ENCODE data around the gene SEC62. TPM values are rescaled to one million over a fixed set of nuclear protein-coding genes. Genes with fewer than 3 reads are reported as not detected.
A peak's percentile ranks its signal among the peaks of the same experiment; 100 is the strongest.

The SEC62 gene
- polyA plus RNA-seq, 1 donor = 98.0 TPM

GRCh38 chr3:169965562-169966427 is 812 bp upstream of the SEC62 start:
- Histone ChIP-seq H3K27me3 (ENCODE audit: control insufficient read depth, insufficient read depth, low read length) (no peaks in the 10 kb centered on the region), H3K36me3 (ENCODE audit: control insufficient read depth, insufficient read depth, low read length) (peaks cover 2% of the 10 kb centered on the region), H3K4me1 (ENCODE audit: control insufficient read depth, insufficient read depth, low read length) (peaks cover 13% of the 10 kb centered on the region), H3K4me3 (ENCODE audit: low read length) (peak overlapping the region; percentile 86), H3K27ac (ENCODE audit: low read length) (peak overlapping the region; percentile 90), H3K9me3 (ENCODE audit: control insufficient read depth, low read depth, low read length) (no peaks in the 10 kb centered on the region)
- 75% methylated on average over 1 of the region's 21 CpGs for WGBS (ENCODE audit: insufficient coverage, low lambda C conversion rate)
- DNase-seq = peak in 1 of 2 donors; percentile 1

GRCh38 chr3:169966951-169967915 is 626 bp downstream of the SEC62 start:
- Histone ChIP-seq H3K36me3 (ENCODE audit: control insufficient read depth, insufficient read depth, low read length) (peaks cover 10% of the 10 kb centered on the region), H3K9me3 (ENCODE audit: control insufficient read depth, low read depth, low read length) (no peaks in the 10 kb centered on the region), H3K27me3 (ENCODE audit: control insufficient read depth, insufficient read depth, low read length) (no peaks in the 10 kb centered on the region), H3K27ac (ENCODE audit: low read length) (peak overlapping the region; percentile 90), H3K4me3 (ENCODE audit: low read length) (peak overlapping the region; percentile 86), H3K4me1 (ENCODE audit: control insufficient read depth, insufficient read depth, low read length) (peaks cover 13% of the 10 kb centered on the region)
- WGBS (ENCODE audit: insufficient coverage, low lambda C conversion rate) = 92% methylated on average over 2 of the region's 44 CpGs
- peak; percentile 30 to 77 for DNase-seq

GRCh38 chr3:169968224-169968885 is 1.7 kb downstream of the SEC62 start:
- Histone ChIP-seq H3K9me3 (ENCODE audit: control insufficient read depth, low read depth, low read length) (no peaks in the 10 kb centered on the region), H3K27me3 (ENCODE audit: control insufficient read depth, insufficient read depth, low read length) (no peaks in the 10 kb centered on the region), H3K36me3 (ENCODE audit: control insufficient read depth, insufficient read depth, low read length) (peaks cover 12% of the 10 kb centered on the region), H3K27ac (ENCODE audit: low read length) (no peak overlapping the region), H3K4me3 (ENCODE audit: low read length) (no peak overlapping the region), H3K4me1 (ENCODE audit: control insufficient read depth, insufficient read depth, low read length) (peaks cover 13% of the 10 kb centered on the region)
- WGBS (ENCODE audit: insufficient coverage, low lambda C conversion rate) = 14% methylated on average over 1 of the region's 2 CpGs
- DNase-seq = no peak

GRCh38 chr3:169969174-169970095 is 2.8 kb downstream of the SEC62 start:
- no peaks in the 10 kb centered on the region for H3K27me3 ChIP-seq (ENCODE audit: control insufficient read depth, insufficient read depth, low read length)
- H3K4me3 ChIP-seq (ENCODE audit: low read length) = no peak overlapping the region
- H3K36me3 ChIP-seq (ENCODE audit: control insufficient read depth, insufficient read depth, low read length) = peaks cover 16% of the 10 kb centered on the region
- peaks cover 13% of the 10 kb centered on the region for H3K4me1 ChIP-seq (ENCODE audit: control insufficient read depth, insufficient read depth, low read length)
- 92% methylated on average over 2 of the region's 5 CpGs for WGBS (ENCODE audit: insufficient coverage, low lambda C conversion rate)
- no peak for DNase-seq
- no peaks in the 10 kb centered on the region for H3K9me3 ChIP-seq (ENCODE audit: control insufficient read depth, low read depth, low read length)
- no peak overlapping the region for H3K27ac ChIP-seq (ENCODE audit: low read length)

- peaks cover 20% of the 10 kb centered on the region for H3K36me3 ChIP-seq (ENCODE audit: control insufficient read depth, insufficient read depth, low read length)
- no peaks in the 10 kb centered on the region for H3K9me3 ChIP-seq (ENCODE audit: control insufficient read depth, low read depth, low read length)
- H3K27ac ChIP-seq (ENCODE audit: low read length) = no peak overlapping the region
- no peak overlapping the region for H3K4me3 ChIP-seq (ENCODE audit: low read length)
- no peaks in the 10 kb centered on the region for H3K27me3 ChIP-seq (ENCODE audit: control insufficient read depth, insufficient read depth, low read length)
- no peak for DNase-seq
- WGBS (ENCODE audit: insufficient coverage, low lambda C conversion rate) = no CpG with 5 or more reads among the region's 1 CpG
- H3K4me1 ChIP-seq (ENCODE audit: control insufficient read depth, insufficient read depth, low read length) = peaks cover 8% of the 10 kb centered on the region
These were observed 4.2 kb downstream of the SEC62 start for GRCh38 chr3:169970847-169971246.

- Histone ChIP-seq H3K9me3 (ENCODE audit: control insufficient read depth, low read depth, low read length) (no peaks in the 10 kb centered on the region), H3K27me3 (ENCODE audit: control insufficient read depth, insufficient read depth, low read length) (no peaks in the 10 kb centered on the region), H3K27ac (ENCODE audit: low read length) (no peak overlapping the region), H3K4me3 (ENCODE audit: low read length) (no peak overlapping the region), H3K36me3 (ENCODE audit: control insufficient read depth, insufficient read depth, low read length) (peaks cover 23% of the 10 kb centered on the region), H3K4me1 (ENCODE audit: control insufficient read depth, insufficient read depth, low read length) (peaks cover 7% of the 10 kb centered on the region)
- WGBS (ENCODE audit: insufficient coverage, low lambda C conversion rate) = 100% methylated on average over 1 of the region's 2 CpGs
- DNase-seq = no peak
These were observed 4.9 kb downstream of the SEC62 start for GRCh38 chr3:169971522-169971921.

- Histone ChIP-seq H3K4me3 (ENCODE audit: low read length) (no peak overlapping the region), H3K36me3 (ENCODE audit: control insufficient read depth, insufficient read depth, low read length) (peaks cover 57% of the 10 kb centered on the region), H3K27me3 (ENCODE audit: control insufficient read depth, insufficient read depth, low read length) (no peaks in the 10 kb centered on the region), H3K27ac (ENCODE audit: low read length) (peak overlapping the region; percentile 61), H3K4me1 (ENCODE audit: control insufficient read depth, insufficient read depth, low read length) (no peaks in the 10 kb centered on the region), H3K9me3 (ENCODE audit: control insufficient read depth, low read depth, low read length) (no peaks in the 10 kb centered on the region)
- DNase-seq = peak; percentile 13 to 61
- WGBS (ENCODE audit: insufficient coverage, low lambda C conversion rate) = 20% methylated on average over 1 of the region's 2 CpGs
These were observed 13.4 kb downstream of the SEC62 start for GRCh38 chr3:169980055-169980454.

- no peak overlapping the region for H3K4me3 ChIP-seq (ENCODE audit: low read length)
- H3K27ac ChIP-seq (ENCODE audit: low read length) = no peak overlapping the region
- H3K36me3 ChIP-seq (ENCODE audit: control insufficient read depth, insufficient read depth, low read length) = peaks cover 59% of the 10 kb centered on the region
- no peaks in the 10 kb centered on the region for H3K9me3 ChIP-seq (ENCODE audit: control insufficient read depth, low read depth, low read length)
- no peaks in the 10 kb centered on the region for H3K4me1 ChIP-seq (ENCODE audit: control insufficient read depth, insufficient read depth, low read length)
- no peaks in the 10 kb centered on the region for H3K27me3 ChIP-seq (ENCODE audit: control insufficient read depth, insufficient read depth, low read length)
- DNase-seq = peak; percentile 31 to 59
- no CpG with 5 or more reads among the region's 3 CpGs for WGBS (ENCODE audit: insufficient coverage, low lambda C conversion rate)
These were observed 17.7 kb downstream of the SEC62 start for GRCh38 chr3:169984292-169984691.

- peaks cover 45% of the 10 kb centered on the region for H3K36me3 ChIP-seq (ENCODE audit: control insufficient read depth, insufficient read depth, low read length)
- H3K27ac ChIP-seq (ENCODE audit: low read length) = no peak overlapping the region
- H3K4me1 ChIP-seq (ENCODE audit: control insufficient read depth, insufficient read depth, low read length) = no peaks in the 10 kb centered on the region
- no peak for DNase-seq
- H3K4me3 ChIP-seq (ENCODE audit: low read length) = no peak overlapping the region
- no peaks in the 10 kb centered on the region for H3K27me3 ChIP-seq (ENCODE audit: control insufficient read depth, insufficient read depth, low read length)
- no peaks in the 10 kb centered on the region for H3K9me3 ChIP-seq (ENCODE audit: control insufficient read depth, low read depth, low read length)
- whole genome bisulfite sequencing (ENCODE audit: insufficient coverage, low lambda C conversion rate) = 100% methylated on average over 4 of the region's 4 CpGs
These were observed 23.8 kb downstream of the SEC62 start for GRCh38 chr3:169990431-169990830.

Data from large intestine (tissue), 3 donors.